Myocyte (in vitro differentiated cells): Measurements from ENCODE around the gene SRD5A3. TPM values are rescaled to one million over a fixed set of nuclear protein-coding genes. Genes with fewer than 3 reads are reported as not detected.

Experiments
- DNase-seq: peaks from one replicate; pipeline ENCODE4 v3.0.0-alpha.2; 2012; ENCODE audit warnings: low read depth
- total RNA-seq: library from RNA; depleted of rRNA; stranded (reverse); fragments of >200 nt; gene quantifications from 2 replicates; pipeline ENCODE4 v1.2.3, GENCODE V29; 2014

Gene SRD5A3
- total RNA-seq, 1 donor from 2014 or later = 11.6 TPM

DNA sequence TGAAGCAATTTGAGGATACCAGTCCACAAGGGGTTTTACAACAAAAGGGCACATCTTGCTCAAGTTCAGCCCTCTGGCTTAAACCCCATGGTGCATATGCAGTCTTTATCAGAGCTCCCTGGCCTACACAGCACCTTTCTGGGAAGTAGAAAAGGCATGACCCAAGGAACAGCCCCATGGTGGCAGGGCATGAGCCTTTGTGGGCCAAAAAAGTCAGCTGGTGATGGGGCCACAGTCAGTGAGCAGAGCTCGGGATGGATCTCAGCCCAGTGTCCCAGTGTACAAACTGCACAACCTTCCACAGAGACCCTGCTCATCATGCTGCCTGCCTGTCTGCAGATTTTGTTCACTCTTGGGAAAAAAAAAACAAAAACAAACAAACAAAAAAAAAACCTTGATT is 27.4 kb downstream of the SRD5A3 start:
- DNase-seq = no peak

- DNase-seq = no peak
These were observed 30.7 kb downstream of the SRD5A3 start for GRCh38 chr4:55376698-55377097.

- DNase-seq = no peak
These were observed 32.8 kb downstream of the SRD5A3 start for GRCh38 chr4:55378617-55379467.

DNA sequence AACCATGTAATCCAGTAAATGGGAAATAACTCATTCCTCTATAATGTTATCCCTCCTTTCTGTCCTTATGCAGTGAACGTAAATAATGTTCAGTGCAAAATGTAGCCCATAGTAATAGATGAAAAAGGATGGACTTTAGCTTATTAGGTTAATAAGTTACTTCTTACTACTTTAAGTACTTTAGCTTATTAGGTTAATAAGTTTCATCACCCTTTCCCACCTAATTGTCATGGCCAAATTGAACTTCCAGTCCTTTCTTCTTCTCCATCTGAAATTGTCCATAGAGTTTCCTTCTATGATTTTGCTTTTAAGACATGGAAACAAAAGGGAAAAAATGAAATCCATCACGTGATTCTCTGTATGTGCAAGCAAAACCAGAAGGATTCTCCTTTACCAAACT is 34.5 kb downstream of the SRD5A3 start:
- no peak for DNase-seq

DNA sequence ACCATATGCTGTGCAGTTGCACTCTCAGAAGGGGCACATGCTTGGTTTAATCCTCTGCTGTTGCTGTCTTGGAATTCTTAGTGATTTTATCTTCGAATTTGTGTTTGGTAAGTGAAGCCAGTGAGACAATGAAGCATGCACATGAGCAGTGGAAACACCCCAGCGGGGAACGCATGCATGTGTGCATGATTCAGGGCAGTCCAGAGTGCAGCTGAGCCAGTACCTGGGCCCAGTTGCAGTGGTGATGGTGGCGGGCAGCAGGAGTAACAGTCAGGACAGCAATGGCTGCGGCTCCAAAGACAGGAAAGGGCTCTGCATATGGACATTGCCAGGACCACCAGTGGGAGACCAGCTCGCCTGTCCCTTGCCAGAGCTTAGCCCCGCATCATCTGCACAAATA is 35.5 kb downstream of the SRD5A3 start:
- DNase-seq = no peak

GRCh38 chr4:55382488-55383003 is 36.5 kb downstream of the SRD5A3 start:
- no peak for DNase-seq

DNA sequence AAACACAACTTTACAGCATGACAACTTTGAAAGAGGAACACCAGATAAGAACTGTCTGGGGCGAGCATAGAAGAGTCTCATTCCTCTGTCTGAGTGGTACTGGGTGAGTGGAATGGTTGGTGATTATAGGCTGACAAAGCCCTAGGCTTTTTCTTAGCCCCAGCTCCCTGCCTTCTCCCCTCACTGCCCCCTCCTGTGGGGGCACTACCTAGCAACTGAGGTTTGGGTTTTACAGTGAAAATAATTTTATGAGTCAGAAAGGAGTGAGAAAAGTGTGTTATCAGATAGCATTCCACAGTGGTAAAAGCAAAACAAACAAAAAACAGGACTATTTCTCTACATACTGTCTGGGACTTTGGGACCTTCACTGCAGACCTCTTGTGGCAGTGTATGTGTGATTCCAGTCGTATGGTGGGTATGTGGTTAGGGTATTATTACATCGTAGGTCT is 39.2 kb downstream of the SRD5A3 start:
- DNase-seq = no peak

- peak; percentile 12 for DNase-seq
These were observed 40.0 kb downstream of the SRD5A3 start for GRCh38 chr4:55386073-55386472.

- DNase-seq = no peak
These were observed 40.8 kb downstream of the SRD5A3 start for GRCh38 chr4:55386840-55387239.

- no peak for DNase-seq
These were observed 47.6 kb downstream of the SRD5A3 start for GRCh38 chr4:55393461-55394320.

DNA sequence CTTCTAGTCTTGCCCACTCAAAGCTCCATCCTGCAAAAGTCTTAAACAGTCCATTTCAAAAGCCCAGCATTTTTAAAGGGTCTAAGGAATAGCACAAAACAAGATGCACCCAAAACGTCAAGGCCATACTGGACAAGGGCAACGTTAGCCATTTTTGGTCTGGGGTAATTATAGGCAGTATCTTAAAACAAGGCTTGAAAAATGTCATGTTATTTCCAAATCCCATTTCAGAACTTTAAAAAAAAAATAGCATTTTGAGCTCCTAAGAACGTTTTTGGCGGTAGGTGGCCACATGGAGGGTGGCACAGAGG is 49.1 kb downstream of the SRD5A3 start:
- no peak for DNase-seq

DNA sequence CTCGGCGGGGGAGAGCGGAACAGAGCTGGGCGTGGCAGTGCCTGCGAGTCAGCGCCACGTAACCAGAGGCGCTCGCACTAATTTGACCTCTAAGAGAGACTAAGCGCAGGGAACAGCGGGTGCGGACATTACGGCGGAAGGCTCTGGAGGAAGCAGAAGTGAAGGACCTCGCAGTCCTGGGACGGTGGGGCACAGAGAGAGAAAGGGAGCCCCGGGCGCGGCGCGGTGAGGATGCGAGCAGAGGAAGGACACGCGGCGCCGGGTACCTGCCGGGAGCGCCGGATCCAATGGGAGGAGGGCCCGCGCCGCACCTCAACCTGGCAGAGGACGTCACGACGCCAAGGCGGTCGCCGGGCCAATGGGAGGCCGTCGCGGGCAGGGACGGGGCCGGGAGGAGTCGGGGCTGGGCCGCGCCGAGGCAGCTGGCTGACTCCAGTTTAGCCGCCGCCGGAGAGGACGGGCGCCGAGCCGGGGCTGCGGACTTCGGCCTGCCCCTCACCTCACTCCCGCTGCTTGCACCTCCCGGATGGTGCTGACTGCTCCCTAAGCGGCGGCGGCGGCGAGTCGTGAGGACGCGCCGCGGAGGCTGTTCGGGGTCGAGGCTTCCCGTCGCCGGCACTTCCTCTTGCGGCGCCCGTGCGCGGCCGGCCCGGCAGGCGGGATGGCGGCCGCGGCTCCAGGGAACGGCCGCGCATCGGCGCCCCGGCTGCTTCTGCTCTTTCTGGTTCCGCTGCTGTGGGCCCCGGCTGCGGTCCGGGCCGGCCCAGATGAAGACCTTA is 49.7 kb downstream of the SRD5A3 start, which contains the start of gene TMEM165:
TMEM165 (plus strand) TSS at position 429 of the 779 bp plus-strand sequence; CDS start at position 662, 233 bp downstream.
- peak; percentile 88 for DNase-seq

GRCh38 chr4:55396308-55397125 is 50.5 kb downstream of the SRD5A3 start:
- peak; percentile 63 for DNase-seq

- DNase-seq = no peak
These were observed 51.0 kb downstream of the SRD5A3 start for GRCh38 chr4:55397126-55397436.

GRCh38 chr4:55397520-55398321 is 51.7 kb downstream of the SRD5A3 start:
- DNase-seq = no peak

GRCh38 chr4:55398461-55398860 is 52.4 kb downstream of the SRD5A3 start:
- DNase-seq = no peak

- no peak for DNase-seq
These were observed 52.9 kb downstream of the SRD5A3 start for GRCh38 chr4:55398966-55399365.

- no peak for DNase-seq
These were observed 53.5 kb downstream of the SRD5A3 start for GRCh38 chr4:55399581-55399980.

DNA sequence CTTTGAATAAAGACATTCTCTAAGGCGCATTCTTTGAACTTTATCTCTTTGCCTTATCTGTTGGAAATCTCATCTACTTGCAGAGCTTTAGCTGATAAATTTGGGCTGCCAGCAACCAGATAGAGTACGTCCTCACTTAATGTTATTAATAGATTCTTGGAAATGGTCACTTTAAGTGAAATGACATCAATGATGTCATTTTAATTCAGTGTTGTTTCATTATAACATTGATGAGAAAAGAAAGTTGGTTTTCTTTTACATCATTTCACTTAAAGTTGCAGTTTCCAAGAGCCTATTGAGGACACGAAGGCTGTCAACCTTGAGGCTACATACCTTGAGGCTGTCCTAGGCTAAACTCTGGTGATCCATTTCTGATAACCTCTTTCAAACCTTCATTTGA is 59.0 kb downstream of the SRD5A3 start:
- DNase-seq = no peak

DNA sequence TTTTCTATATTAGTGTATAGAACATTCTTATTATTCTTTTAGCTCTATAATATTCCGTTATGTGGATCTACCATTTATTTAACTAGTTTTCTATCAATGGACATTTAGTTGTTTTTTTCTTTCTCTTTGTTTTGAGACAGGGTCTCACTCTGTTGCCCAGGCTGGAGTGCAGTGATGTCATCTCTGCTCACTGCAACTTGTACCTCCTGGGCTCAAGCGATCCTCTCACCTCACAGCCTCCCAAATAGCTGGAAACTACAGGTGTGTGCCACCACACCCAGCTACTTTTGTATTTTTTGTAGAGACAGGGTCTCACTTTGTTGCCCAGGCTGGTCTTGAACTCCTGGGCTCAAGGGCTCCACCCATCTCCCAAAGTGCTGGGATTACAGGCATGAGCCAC is 60.5 kb downstream of the SRD5A3 start:
- no peak for DNase-seq
